PC-9 (cell line): ENCODE data around the gene FAM174A. TPM values are rescaled to one million over a fixed set of nuclear protein-coding genes. Genes with fewer than 3 reads are reported as not detected.

Source experiments
- BruUV-seq: library from RNA; stranded (reverse); fragments of 400-500 nt; replicated peaks from 2 replicates; lab custom pipeline; 2021; lab: Mats Ljungman, UMichigan
- CTCF ChIA-PET: fragments of 300-600 bp; sonication (Branson Sonifier 250); formaldehyde crosslinking; loops from one replicate; lab custom pipeline; 2022; ENCODE audit warnings: antibody characterized with exemption; lab: Charles Lee
- POLR2A ChIA-PET: fragments of 300-600 bp; sonication (Branson Sonifier 250); formaldehyde crosslinking; loops from one replicate; lab custom pipeline; 2022; ENCODE audit warnings: antibody characterized with exemption; ENCODE audit not compliant: unreplicated experiment; lab: Charles Lee
- DNase-seq, 2 experiments: peaks; one replicate each; pipeline versions ENCODE4 v3.0.0 to v3.0.0-alpha.2; 2015 to 2022; ENCODE audit warnings: mixed read lengths in 1 of 2
- H2AFZ ChIP-seq: fragments of 200-600 bp; sonication (generic); 2 replicates; pipeline ENCODE4 v1.8.1; 2017; ENCODE audit warnings: antibody characterized with exemption
- H3F3A ChIP-seq: fragments of 200-600 bp; sonication (generic); 2 replicates; pipeline ENCODE4 v1.8.1; 2017; ENCODE audit warnings: antibody characterized with exemption, mild to moderate bottlenecking, low read depth; ENCODE audit not compliant: insufficient read depth
- H3K27ac ChIP-seq: fragments of 200-600 bp; sonication (generic); 2 replicates; pipeline ENCODE4 v1.6.1; 2016; ENCODE audit warnings: mixed run types
- H3K27me3 ChIP-seq: fragments of 200-600 bp; sonication (generic); 2 replicates; pipeline ENCODE4 v1.6.1; 2016; ENCODE audit warnings: low read depth, mixed run types; ENCODE audit not compliant: insufficient read depth
- H3K36me3 ChIP-seq: fragments of 200-600 bp; sonication (generic); 2 replicates; pipeline ENCODE4 v1.6.1; 2016; ENCODE audit warnings: low read depth, mixed run types
- H3K4me1 ChIP-seq: fragments of 200-600 bp; sonication (generic); replicated peaks from 2 replicates; pipeline ENCODE4 v1.6.1; 2016; ENCODE audit warnings: mixed run types; ENCODE audit not compliant: insufficient read depth
- H3K4me2 ChIP-seq: fragments of 200-600 bp; sonication (generic); 2 replicates; pipeline ENCODE4 v1.6.1; 2017; ENCODE audit warnings: mixed run types
- H3K4me3 ChIP-seq: fragments of 200-600 bp; sonication (generic); 2 replicates; pipeline ENCODE4 v1.6.1; 2016; ENCODE audit warnings: mixed run types
- H3K79me2 ChIP-seq: fragments of 200-600 bp; sonication (generic); 2 replicates; pipeline ENCODE4 v1.6.1; 2017; ENCODE audit warnings: low read depth, mixed run types
- H3K9me2 ChIP-seq: fragments of 200-600 bp; sonication (generic); 2 replicates; pipeline ENCODE4 v1.8.1; 2017; ENCODE audit warnings: mild to moderate bottlenecking; ENCODE audit not compliant: insufficient read depth
- H3K9me3 ChIP-seq: fragments of 200-600 bp; sonication (generic); 2 replicates; pipeline ENCODE4 v1.8.1; 2016; ENCODE audit warnings: low read depth; ENCODE audit not compliant: insufficient read depth
- H4K20me1 ChIP-seq: fragments of 200-600 bp; sonication (generic); 2 replicates; pipeline ENCODE4 v1.8.1; 2017; ENCODE audit not compliant: insufficient read depth
- EZH2 ChIP-seq: fragments of 200-600 bp; sonication (generic); IDR thresholded peaks from 2 replicates; pipeline ENCODE4 v1.8.0; 2017; ENCODE audit warnings: antibody characterized with exemption, low read depth
- intact Hi-C: fragments of 100-400 bp; cut with micrococcal nuclease; formaldehyde crosslinking; loops from one replicate; pipeline ENCODE4 v1.10.0; 2022; ENCODE audit not compliant: unreplicated experiment
- total RNA-seq: library from RNA; stranded (reverse); gene quantifications from 2 replicates; pipeline ENCODE4 v1.2.3, GENCODE V29; 2021
- TF ChIP-seq, protein P1 (sequence below): fragments of 200-600 bp; sonication (generic); conservative IDR thresholded peaks from 2 replicates; pipeline ENCODE4 v1.6.1; 2017; ENCODE audit warnings: mixed run types, antibody characterized with exemption, mild to moderate bottlenecking, moderate library complexity

The FAM174A gene
- total RNA-seq, 1 experiment from 2014 or later: 9.2 TPM

DNA sequence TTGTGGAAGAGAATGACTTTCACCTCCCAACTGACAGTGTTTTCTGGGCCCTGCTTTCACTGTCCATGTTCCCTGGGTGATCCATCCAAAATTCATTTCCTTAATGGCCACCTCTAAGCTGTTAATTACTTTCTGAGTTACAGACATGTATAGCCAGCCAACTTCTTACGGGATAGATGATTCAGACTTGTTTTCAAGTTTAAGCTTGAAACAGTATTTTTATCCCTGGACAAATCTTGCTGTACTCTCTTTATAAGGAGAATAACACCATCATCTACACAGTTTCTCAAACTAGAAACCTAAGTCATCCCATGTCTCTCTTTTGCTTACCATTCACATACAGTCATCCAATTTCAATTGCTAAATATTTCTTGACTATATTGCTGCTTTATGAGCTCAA, 6.9 kb downstream of the FAM174A start:
- CTCF ChIA-PET: no interaction called here
- no peak overlapping the region for H3K27ac ChIP-seq
- intact Hi-C loops: no loop called here

GRCh38 chr5:100546001-100546400, 10.8 kb downstream of the FAM174A start:
- no peak overlapping the region for H3K27ac ChIP-seq
- no TSS peak for BruUV-seq
- H2AFZ ChIP-seq: no peak overlapping the region
- POLR2A ChIA-PET: no interaction called here
- DNase-seq: no peak
- intact Hi-C loops: no loop called here
- H3K4me3 ChIP-seq: no peak overlapping the region
- H3K4me2 ChIP-seq: no peak overlapping the region
- H3K36me3 ChIP-seq: no peaks in the 10 kb centered on the region
- H3F3A ChIP-seq: no peaks in the 10 kb centered on the region
- no peaks in the 10 kb centered on the region for H3K27me3 ChIP-seq
- no peaks in the 10 kb centered on the region for H3K9me2 ChIP-seq
- no peaks in the 10 kb centered on the region for H3K9me3 ChIP-seq
- H3K79me2 ChIP-seq: no peaks in the 10 kb centered on the region
- CTCF ChIA-PET: no interaction called here
- no peaks in the 10 kb centered on the region for H3K4me1 ChIP-seq
- H4K20me1 ChIP-seq: no peaks in the 10 kb centered on the region
- TF ChIP-seq EZH2: no peak
- TF ChIP-seq, protein P1, sequence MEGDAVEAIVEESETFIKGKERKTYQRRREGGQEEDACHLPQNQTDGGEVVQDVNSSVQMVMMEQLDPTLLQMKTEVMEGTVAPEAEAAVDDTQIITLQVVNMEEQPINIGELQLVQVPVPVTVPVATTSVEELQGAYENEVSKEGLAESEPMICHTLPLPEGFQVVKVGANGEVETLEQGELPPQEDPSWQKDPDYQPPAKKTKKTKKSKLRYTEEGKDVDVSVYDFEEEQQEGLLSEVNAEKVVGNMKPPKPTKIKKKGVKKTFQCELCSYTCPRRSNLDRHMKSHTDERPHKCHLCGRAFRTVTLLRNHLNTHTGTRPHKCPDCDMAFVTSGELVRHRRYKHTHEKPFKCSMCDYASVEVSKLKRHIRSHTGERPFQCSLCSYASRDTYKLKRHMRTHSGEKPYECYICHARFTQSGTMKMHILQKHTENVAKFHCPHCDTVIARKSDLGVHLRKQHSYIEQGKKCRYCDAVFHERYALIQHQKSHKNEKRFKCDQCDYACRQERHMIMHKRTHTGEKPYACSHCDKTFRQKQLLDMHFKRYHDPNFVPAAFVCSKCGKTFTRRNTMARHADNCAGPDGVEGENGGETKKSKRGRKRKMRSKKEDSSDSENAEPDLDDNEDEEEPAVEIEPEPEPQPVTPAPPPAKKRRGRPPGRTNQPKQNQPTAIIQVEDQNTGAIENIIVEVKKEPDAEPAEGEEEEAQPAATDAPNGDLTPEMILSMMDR: no peak

More for the DNA sequence above, 6.9 kb downstream of the FAM174A start:
- Histone ChIP-seq H2AFZ (no peak overlapping the region), H3K4me1 (peaks cover 1% of the 10 kb centered on the region; the same call in 1 of the 2 replicates), H3K27me3 (no peaks in the 10 kb centered on the region), H3K9me3 (no peaks in the 10 kb centered on the region), H4K20me1 (no peaks in the 10 kb centered on the region), H3F3A (no peaks in the 10 kb centered on the region), H3K79me2 (peaks cover 4% of the 10 kb centered on the region; the same call in 1 of the 2 replicates), H3K4me3 (no peak overlapping the region), H3K36me3 (no peaks in the 10 kb centered on the region), H3K9me2 (no peaks in the 10 kb centered on the region), H3K4me2 (no peak overlapping the region)
- DNase-seq: no peak
- BruUV-seq: no TSS peak
- no peak for TF ChIP-seq EZH2
- TF ChIP-seq, protein P1: no peak
- POLR2A ChIA-PET: no interaction called here

- CTCF ChIA-PET: interaction anchor here (0.8 kb wide), 1 partner anchor 1333 kb away, joined by 3 read pairs; no protein-coding TSS in a partner anchor
- POLR2A ChIA-PET: no interaction called here
- BruUV-seq: no TSS peak
- H3K79me2 ChIP-seq: no peaks in the 10 kb centered on the region
- no peak overlapping the region for H3K27ac ChIP-seq
- H3K9me2 ChIP-seq: no peaks in the 10 kb centered on the region
- peaks cover 3% of the 10 kb centered on the region; the same call in 1 of the 2 replicates for H4K20me1 ChIP-seq
- no peaks in the 10 kb centered on the region for H3K9me3 ChIP-seq
- no peak overlapping the region for H3K4me3 ChIP-seq
- H3K27me3 ChIP-seq: no peaks in the 10 kb centered on the region
- TF ChIP-seq, protein P1: no peak
- TF ChIP-seq EZH2: no peak
- no peaks in the 10 kb centered on the region for H3K36me3 ChIP-seq
- intact Hi-C loops: no loop called here
- no peak overlapping the region for H3K4me2 ChIP-seq
- H3K4me1 ChIP-seq: no peaks in the 10 kb centered on the region
- no peaks in the 10 kb centered on the region for H3F3A ChIP-seq
- no peak for DNase-seq
- H2AFZ ChIP-seq: no peak overlapping the region
Measured at GRCh38 chr5:100550531-100551051, 15.4 kb downstream of the FAM174A start.
